K562 (cell line): Measurements from ENCODE around the gene ACSS1. TPM values are rescaled to one million over a fixed set of nuclear protein-coding genes. Genes with fewer than 3 reads are reported as not detected.

Source experiments
- BCOR ChIP-seq: fragments of 450-650 bp; IDR thresholded peaks from 2 replicates; pipeline ENCODE4 v1.6.1; 2016
- CHD7 ChIP-seq: fragments of 200-600 bp; sonication (generic); IDR thresholded peaks from one replicate; pipeline ENCODE4 v1.6.1; 2012; ENCODE audit warnings: mild to moderate bottlenecking, low read depth, low read length, inconsistent platforms
- HDGF ChIP-seq: fragments of 450-650 bp; IDR thresholded peaks from 2 replicates; pipeline ENCODE4 v1.6.1; 2016
- SIX5 ChIP-seq, 2 experiments: IDR thresholded peaks; 2 replicates each; pipeline ENCODE4 v1.6.1; 2011; ENCODE audit warnings: low read length in 2 of 2, borderline replicate concordance in 1 of 2, low read depth in 1 of 2, mild to moderate bottlenecking in 1 of 2, moderate library complexity in 1 of 2; ENCODE audit not compliant: insufficient read depth in 1 of 2
- WHSC1 ChIP-seq: IDR thresholded peaks from one replicate; pipeline ENCODE4 v1.6.1; 2012; ENCODE audit warnings: low read length, control low read depth, inconsistent platforms
- ZNF318 ChIP-seq, 2 experiments: fragments of 450-650 bp; IDR thresholded peaks; 2 replicates each; pipeline ENCODE4 v1.6.1; 2016; ENCODE audit warnings: mild to moderate bottlenecking in 2 of 2, borderline replicate concordance in 1 of 2, low read depth in 1 of 2, moderate library complexity in 1 of 2
- polyA plus RNA-seq, 8 experiments: library from polyadenylated mRNA; depleted of rRNA in 4 of 8; stranded (reverse) in 5 of 8; unstranded in 3 of 8; fragments of >200 nt; fragmentation: Nextera tagmentation in 2 of 8; fragmentation: Illumina TruSeq in 1 of 8; extraction: Ambion mirVana in 2 of 8; extraction: Trizol in 1 of 8; gene quantifications; 2 replicates each; pipeline versions ENCODE4 v1.2.1 to v1.2.3, GENCODE V29; 2011 to 2014; ENCODE audit warnings: inconsistent platforms in 1 of 8, missing spikeins in 1 of 8
- total RNA-seq, 7 experiments: library from RNA; depleted of rRNA in 6 of 7; stranded (reverse); fragments of >200 nt in 6 of 7; fragmentation: Illumina TruSeq in 2 of 7; extraction: Trizol in 2 of 7; gene quantifications; 2 replicates each; pipeline versions ENCODE4 v1.2.1 to v1.2.3, GENCODE V29; 2011 to 2021; ENCODE audit warnings: low replicate concordance in 1 of 7

The ACSS1 gene
- total and polyA plus RNA-seq, 9 of the 15 experiments (the other 6 are each of a cell fraction or from before 2014, with no cell fraction given) = 0.07 to 2.1 (median 0.27) TPM; not detected in 3

- no peak for TF ChIP-seq CHD7
- no peak for TF ChIP-seq ZNF318 (IDR thresholded peaks at IDR 0.05; ENCODE audit: borderline replicate concordance in 1 of 2, low read depth in 1 of 2)
- TF ChIP-seq WHSC1 = no peak
- TF ChIP-seq SIX5 (IDR thresholded peaks at IDR 0.05; ENCODE audit: borderline replicate concordance in 1 of 2, insufficient read depth in 1 of 2, low read depth in 1 of 2, low read length in 2 of 2) = no peak
- no peak for TF ChIP-seq BCOR
- TF ChIP-seq HDGF = no peak
Observed at GRCh38 chr20:24978513-24978912, 79.4 kb downstream of the ACSS1 start (continued).
